Measurements from ENCODE around the gene FAS. TPM values are rescaled to one million over a fixed set of nuclear protein-coding genes. Genes with fewer than 3 reads are reported as not detected.

Gene FAS
- total and polyA plus RNA-seq, 2 donors (not counting 1 experiment from before 2014, with no cell fraction given): 11.5 to 12.4 TPM

GRCh38 chr10:88944813-88945212 lies 45.8 kb upstream of the FAS start:
- no peaks in the 10 kb centered on the region for H3K27me3 ChIP-seq (replicated peaks in 1 of 4; ENCODE audit: control extremely low read depth in 1 of 4, control insufficient read depth in 3 of 4, insufficient read depth in 4 of 4, low read length in 3 of 4)
- TF ChIP-seq EZH2 (IDR thresholded peaks at IDR 0.05; ENCODE audit: borderline replicate concordance, insufficient read depth, low read depth, low read length, poor library complexity, severe bottlenecking): no peak
- TF ChIP-seq, protein P1, sequence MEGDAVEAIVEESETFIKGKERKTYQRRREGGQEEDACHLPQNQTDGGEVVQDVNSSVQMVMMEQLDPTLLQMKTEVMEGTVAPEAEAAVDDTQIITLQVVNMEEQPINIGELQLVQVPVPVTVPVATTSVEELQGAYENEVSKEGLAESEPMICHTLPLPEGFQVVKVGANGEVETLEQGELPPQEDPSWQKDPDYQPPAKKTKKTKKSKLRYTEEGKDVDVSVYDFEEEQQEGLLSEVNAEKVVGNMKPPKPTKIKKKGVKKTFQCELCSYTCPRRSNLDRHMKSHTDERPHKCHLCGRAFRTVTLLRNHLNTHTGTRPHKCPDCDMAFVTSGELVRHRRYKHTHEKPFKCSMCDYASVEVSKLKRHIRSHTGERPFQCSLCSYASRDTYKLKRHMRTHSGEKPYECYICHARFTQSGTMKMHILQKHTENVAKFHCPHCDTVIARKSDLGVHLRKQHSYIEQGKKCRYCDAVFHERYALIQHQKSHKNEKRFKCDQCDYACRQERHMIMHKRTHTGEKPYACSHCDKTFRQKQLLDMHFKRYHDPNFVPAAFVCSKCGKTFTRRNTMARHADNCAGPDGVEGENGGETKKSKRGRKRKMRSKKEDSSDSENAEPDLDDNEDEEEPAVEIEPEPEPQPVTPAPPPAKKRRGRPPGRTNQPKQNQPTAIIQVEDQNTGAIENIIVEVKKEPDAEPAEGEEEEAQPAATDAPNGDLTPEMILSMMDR (IDR thresholded peaks at IDR 0.05): no peak
- H3K79me2 ChIP-seq (ENCODE audit: control insufficient read depth, insufficient read depth, low read length): no peaks in the 10 kb centered on the region
- H3K36me3 ChIP-seq (replicated peaks in 1 of 2; ENCODE audit: control extremely low read depth in 1 of 2, control insufficient read depth in 1 of 2, extremely low read depth in 1 of 2, insufficient read depth in 2 of 2, low read length in 1 of 2): no peaks in the 10 kb centered on the region
- Mint-ChIP-seq H3K9me3 (ENCODE audit: insufficient read depth) (no peaks in the 10 kb centered on the region), H3K4me1 (peaks cover 18% of the 10 kb centered on the region), H3K4me3 (no peak overlapping the region), H3K27me3 (no peaks in the 10 kb centered on the region), H3K27ac (no peak overlapping the region)
- H3K4me2 ChIP-seq (replicated peaks; ENCODE audit: low read depth, low read length, poor library complexity, severe bottlenecking): peak overlapping the region; percentile 3
- CTCF ChIA-PET: interaction anchor here (0.6 to 6.4 kb wide), 8 partner anchors 8 to 273 kb away, joined by 3 to 68 read pairs (median 9); no protein-coding TSS in a partner anchor
- H3K27ac ChIP-seq (ENCODE audit: low read length in 2 of 2): no peak overlapping the region
- no peaks in the 10 kb centered on the region for H4K20me1 ChIP-seq (ENCODE audit: control insufficient read depth, insufficient read depth, low read length, poor library complexity, severe bottlenecking)
- ATAC-seq (ENCODE audit: low read depth): peak; percentile 24
- peaks cover 10 to 11% of the 10 kb centered on the region in 2 donors for H3K4me1 ChIP-seq (ENCODE audit: control insufficient read depth in 2 of 2, insufficient read depth in 2 of 2, low read length in 2 of 2)
- POLR2A ChIA-PET: interaction anchor here (0.6 kb wide), 1 partner anchor 140 kb away, joined by 3 read pairs; no protein-coding TSS in a partner anchor
- H3K9me3 ChIP-seq (ENCODE audit: control extremely low read depth in 1 of 3, control insufficient read depth in 2 of 3, insufficient read depth in 1 of 3, low read length in 2 of 3): no peaks in the 10 kb centered on the region
- DNase-seq: peak; percentile 32
- no peak overlapping the region for H3K4me3 ChIP-seq (ENCODE audit: control extremely low read depth in 1 of 5, extremely low read depth in 1 of 5, insufficient read depth in 1 of 5, low read depth in 2 of 5, low read length in 4 of 5)
- no peak overlapping the region for H3K9ac ChIP-seq (ENCODE audit: low read length)
- intact Hi-C loops (cut with micrococcal nuclease): no loop called here
- H2AFZ ChIP-seq (ENCODE audit: insufficient read depth, low read depth, low read length, poor library complexity, severe bottlenecking): no peak overlapping the region
- WGBS (ENCODE audit: insufficient coverage): no CpG with 5 or more reads among the region's 3 CpGs

GRCh38 chr10:88946200-88946599 lies 44.4 kb upstream of the FAS start:
- no peak overlapping the region for H2AFZ ChIP-seq (ENCODE audit: insufficient read depth, low read depth, low read length, poor library complexity, severe bottlenecking)
- 100% methylated on average over 1 of the region's 1 CpG for WGBS (ENCODE audit: insufficient coverage)
- intact Hi-C loops (cut with micrococcal nuclease): no loop called here
- TF ChIP-seq, protein P1 (IDR thresholded peaks at IDR 0.05): no peak
- no peak for TF ChIP-seq EZH2 (IDR thresholded peaks at IDR 0.05; ENCODE audit: borderline replicate concordance, insufficient read depth, low read depth, low read length, poor library complexity, severe bottlenecking)
- POLR2A ChIA-PET: no interaction called here
- Mint-ChIP-seq H3K4me3 (no peak overlapping the region), H3K9me3 (ENCODE audit: insufficient read depth) (no peaks in the 10 kb centered on the region), H3K4me1 (peaks cover 18% of the 10 kb centered on the region), H3K27me3 (no peaks in the 10 kb centered on the region), H3K27ac (no peak overlapping the region)
- no peaks in the 10 kb centered on the region for H3K9me3 ChIP-seq (ENCODE audit: control extremely low read depth in 1 of 3, control insufficient read depth in 2 of 3, insufficient read depth in 1 of 3, low read length in 2 of 3)
- no peak overlapping the region for H3K4me3 ChIP-seq (ENCODE audit: control extremely low read depth in 1 of 5, extremely low read depth in 1 of 5, insufficient read depth in 1 of 5, low read depth in 2 of 5, low read length in 4 of 5)
- no peaks in the 10 kb centered on the region for H3K79me2 ChIP-seq (ENCODE audit: control insufficient read depth, insufficient read depth, low read length)
- no peak for ATAC-seq (ENCODE audit: low read depth)
- no peak overlapping the region for H3K27ac ChIP-seq (ENCODE audit: low read length in 2 of 2)
- H3K9ac ChIP-seq (ENCODE audit: low read length): no peak overlapping the region
- H3K4me1 ChIP-seq (ENCODE audit: control insufficient read depth in 2 of 2, insufficient read depth in 2 of 2, low read length in 2 of 2): peaks cover 10 to 11% of the 10 kb centered on the region in 2 donors
- H3K27me3 ChIP-seq (replicated peaks in 1 of 4; ENCODE audit: control extremely low read depth in 1 of 4, control insufficient read depth in 3 of 4, insufficient read depth in 4 of 4, low read length in 3 of 4): no peaks in the 10 kb centered on the region
- H4K20me1 ChIP-seq (ENCODE audit: control insufficient read depth, insufficient read depth, low read length, poor library complexity, severe bottlenecking): no peaks in the 10 kb centered on the region
- no peak overlapping the region for H3K4me2 ChIP-seq (replicated peaks; ENCODE audit: low read depth, low read length, poor library complexity, severe bottlenecking)
- CTCF ChIA-PET: interaction anchor here (0.6 to 6.4 kb wide), 4 partner anchors 10 to 272 kb away, joined by 3 to 68 read pairs (median 9); no protein-coding TSS in a partner anchor
- no peak for DNase-seq
- no peaks in the 10 kb centered on the region for H3K36me3 ChIP-seq (replicated peaks in 1 of 2; ENCODE audit: control extremely low read depth in 1 of 2, control insufficient read depth in 1 of 2, extremely low read depth in 1 of 2, insufficient read depth in 2 of 2, low read length in 1 of 2)

Measured in B cell (primary cell).